Smooth muscle cell (in vitro differentiated cells): ENCODE measurements around the gene WASF3. TPM values are rescaled to one million over a fixed set of nuclear protein-coding genes. Genes with fewer than 3 reads are reported as not detected.

Source experiments
- DNase-seq: peaks from one replicate; lab custom pipeline; 2025; ENCODE audit not compliant: unreplicated experiment; lab: John Stamatoyannopoulos, UW
- H2AFZ ChIP-seq: fragments of 200-600 bp; sonication (generic); 2 replicates; pipeline ENCODE4 v1.6.0; 2016; ENCODE audit warnings: antibody characterized with exemption, low read depth, mild to moderate bottlenecking
- H3F3A ChIP-seq: fragments of 200-600 bp; sonication (generic); 2 replicates; pipeline ENCODE4 v1.6.0; 2017; ENCODE audit warnings: antibody characterized with exemption, low read depth
- H3K27ac ChIP-seq: fragments of 200-600 bp; sonication (generic); 2 replicates; pipeline ENCODE4 v1.5.1; 2016; ENCODE audit warnings: low read depth, mild to moderate bottlenecking
- H3K27me3 ChIP-seq: fragments of 200-600 bp; sonication (generic); 2 replicates; pipeline ENCODE4 v1.6.1; 2016; ENCODE audit warnings: low read depth, mild to moderate bottlenecking
- H3K36me3 ChIP-seq: fragments of 200-600 bp; sonication (generic); 2 replicates; pipeline ENCODE4 v1.5.1; 2016; ENCODE audit warnings: low read depth
- H3K4me1 ChIP-seq: fragments of 200-600 bp; sonication (generic); 2 replicates; pipeline ENCODE4 v1.5.1; 2016; ENCODE audit warnings: low read depth
- H3K4me2 ChIP-seq: fragments of 200-600 bp; sonication (generic); 2 replicates; pipeline ENCODE4 v1.6.0; 2016; ENCODE audit warnings: mild to moderate bottlenecking
- H3K4me3 ChIP-seq: fragments of 200-600 bp; sonication (generic); 2 replicates; pipeline ENCODE4 v1.5.1; 2016; ENCODE audit warnings: mild to moderate bottlenecking
- H3K79me2 ChIP-seq: fragments of 200-600 bp; sonication (generic); 2 replicates; pipeline ENCODE4 v1.6.0; 2016; ENCODE audit warnings: low read depth, mild to moderate bottlenecking
- H3K9ac ChIP-seq: fragments of 200-600 bp; sonication (generic); 2 replicates; pipeline ENCODE4 v1.6.0; 2016; ENCODE audit warnings: low read depth
- H3K9me3 ChIP-seq: fragments of 200-600 bp; sonication (generic); replicated peaks from 2 replicates; pipeline ENCODE4 v1.5.1; 2016; ENCODE audit warnings: low read depth
- H4K20me1 ChIP-seq: fragments of 200-600 bp; sonication (generic); 2 replicates; pipeline ENCODE4 v1.6.0; 2016; ENCODE audit warnings: low read depth
- WGBS: methylation state at CpG from one replicate; pipeline ENCODE4 v1.1.7; 2016; ENCODE audit warnings: low lambda C conversion rate; 5-methylcytosine and 5-hydroxymethylcytosine counted together
- polyA plus RNA-seq: library from polyadenylated mRNA; unstranded; fragments of >200 nt; fragmentation: Nextera tagmentation; extraction: Ambion mirVana; gene quantifications from 2 replicates; pipeline ENCODE4 v1.2.1, GENCODE V29; 2016
- total RNA-seq: library from RNA; depleted of rRNA; stranded (reverse); fragments of >200 nt; gene quantifications from 2 replicates; pipeline ENCODE4 v1.2.3, GENCODE V29; 2014
- TF ChIP-seq, protein P1 (sequence below): fragments of 200-600 bp; sonication (generic); IDR thresholded peaks from 2 replicates; pipeline ENCODE4 v1.5.1; 2017; ENCODE audit warnings: borderline replicate concordance, mild to moderate bottlenecking, antibody characterized with exemption; ENCODE audit not compliant: insufficient read depth, poor library complexity, severe bottlenecking

Gene WASF3
- total and polyA plus RNA-seq, 2 experiments from 2014 or later, result 4.0 to 5.8 TPM

GRCh38 chr13:26583662-26584061 is 26.2 kb downstream of the WASF3 start:
- Histone ChIP-seq H3K9me3 (no peaks in the 10 kb centered on the region), H4K20me1 (peaks cover 37% of the 10 kb centered on the region), H3K4me2 (no peak overlapping the region), H3K27me3 (no peaks in the 10 kb centered on the region), H3K27ac (no peak overlapping the region), H3K9ac (no peak overlapping the region), H3K79me2 (peaks cover 7% of the 10 kb centered on the region), H3K4me1 (peaks cover 22% of the 10 kb centered on the region), H2AFZ (no peak overlapping the region), H3K36me3 (no peaks in the 10 kb centered on the region), H3K4me3 (no peak overlapping the region), H3F3A (no peaks in the 10 kb centered on the region)
- no peak for DNase-seq
- TF ChIP-seq, protein P1, sequence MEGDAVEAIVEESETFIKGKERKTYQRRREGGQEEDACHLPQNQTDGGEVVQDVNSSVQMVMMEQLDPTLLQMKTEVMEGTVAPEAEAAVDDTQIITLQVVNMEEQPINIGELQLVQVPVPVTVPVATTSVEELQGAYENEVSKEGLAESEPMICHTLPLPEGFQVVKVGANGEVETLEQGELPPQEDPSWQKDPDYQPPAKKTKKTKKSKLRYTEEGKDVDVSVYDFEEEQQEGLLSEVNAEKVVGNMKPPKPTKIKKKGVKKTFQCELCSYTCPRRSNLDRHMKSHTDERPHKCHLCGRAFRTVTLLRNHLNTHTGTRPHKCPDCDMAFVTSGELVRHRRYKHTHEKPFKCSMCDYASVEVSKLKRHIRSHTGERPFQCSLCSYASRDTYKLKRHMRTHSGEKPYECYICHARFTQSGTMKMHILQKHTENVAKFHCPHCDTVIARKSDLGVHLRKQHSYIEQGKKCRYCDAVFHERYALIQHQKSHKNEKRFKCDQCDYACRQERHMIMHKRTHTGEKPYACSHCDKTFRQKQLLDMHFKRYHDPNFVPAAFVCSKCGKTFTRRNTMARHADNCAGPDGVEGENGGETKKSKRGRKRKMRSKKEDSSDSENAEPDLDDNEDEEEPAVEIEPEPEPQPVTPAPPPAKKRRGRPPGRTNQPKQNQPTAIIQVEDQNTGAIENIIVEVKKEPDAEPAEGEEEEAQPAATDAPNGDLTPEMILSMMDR, result no peak
- 73% methylated on average over 2 of the region's 2 CpGs for WGBS

- no peaks in the 10 kb centered on the region for H3K36me3 ChIP-seq
- DNase-seq, result no peak
- no peak overlapping the region for H3K4me3 ChIP-seq
- no peak overlapping the region for H2AFZ ChIP-seq
- peak overlapping the region; percentile 66 for H3K4me2 ChIP-seq
- 33% methylated on average over 2 of the region's 2 CpGs for WGBS
- H3K4me1 ChIP-seq, result peaks cover 22% of the 10 kb centered on the region
- no peaks in the 10 kb centered on the region for H3F3A ChIP-seq
- H3K9ac ChIP-seq, result no peak overlapping the region
- peaks cover 7% of the 10 kb centered on the region for H3K79me2 ChIP-seq
- H4K20me1 ChIP-seq, result peaks cover 47% of the 10 kb centered on the region
- no peaks in the 10 kb centered on the region for H3K27me3 ChIP-seq
- no peaks in the 10 kb centered on the region for H3K9me3 ChIP-seq
- TF ChIP-seq, protein P1, result no peak
- peak overlapping the region; percentile 22 for H3K27ac ChIP-seq
Measured at GRCh38 chr13:26584713-26585112, 27.2 kb downstream of the WASF3 start.

GRCh38 chr13:26585136-26585535 is 27.7 kb downstream of the WASF3 start:
- Histone ChIP-seq H3K9ac (no peak overlapping the region), H3K27me3 (no peaks in the 10 kb centered on the region), H3K4me1 (peaks cover 22% of the 10 kb centered on the region), H4K20me1 (peaks cover 52% of the 10 kb centered on the region), H3K27ac (no peak overlapping the region), H3K36me3 (no peaks in the 10 kb centered on the region), H3K4me2 (peak overlapping the region; percentile 66), H3K79me2 (peaks cover 10% of the 10 kb centered on the region), H2AFZ (no peak overlapping the region), H3F3A (no peaks in the 10 kb centered on the region), H3K9me3 (no peaks in the 10 kb centered on the region), H3K4me3 (no peak overlapping the region)
- WGBS, result 13% methylated on average over 1 of the region's 1 CpG
- no peak for DNase-seq
- TF ChIP-seq, protein P1, result no peak

GRCh38 chr13:26587251-26587650 is 29.8 kb downstream of the WASF3 start:
- Histone ChIP-seq H3K79me2 (peaks cover 10% of the 10 kb centered on the region), H3K9ac (no peak overlapping the region), H3K36me3 (no peaks in the 10 kb centered on the region), H3K4me1 (peaks cover 22% of the 10 kb centered on the region), H3K4me3 (no peak overlapping the region), H4K20me1 (peaks cover 54% of the 10 kb centered on the region), H2AFZ (no peak overlapping the region), H3K9me3 (no peaks in the 10 kb centered on the region), H3K4me2 (no peak overlapping the region), H3K27ac (no peak overlapping the region), H3F3A (no peaks in the 10 kb centered on the region), H3K27me3 (no peaks in the 10 kb centered on the region)
- TF ChIP-seq, protein P1, result no peak
- no peak for DNase-seq
